Measurements from ENCODE around the gene TMEM135.
"Not testable (repeated sequence)": the region's sequence is repeated elsewhere in the genome, so short reads cannot be mapped to it uniquely, and the experiment has no call there.

TMEM135 gene

GRCh38 chr11:87020764-87021365, 16.9 kb upstream of the TMEM135 start:
- DNase-seq: no peak

DNA sequence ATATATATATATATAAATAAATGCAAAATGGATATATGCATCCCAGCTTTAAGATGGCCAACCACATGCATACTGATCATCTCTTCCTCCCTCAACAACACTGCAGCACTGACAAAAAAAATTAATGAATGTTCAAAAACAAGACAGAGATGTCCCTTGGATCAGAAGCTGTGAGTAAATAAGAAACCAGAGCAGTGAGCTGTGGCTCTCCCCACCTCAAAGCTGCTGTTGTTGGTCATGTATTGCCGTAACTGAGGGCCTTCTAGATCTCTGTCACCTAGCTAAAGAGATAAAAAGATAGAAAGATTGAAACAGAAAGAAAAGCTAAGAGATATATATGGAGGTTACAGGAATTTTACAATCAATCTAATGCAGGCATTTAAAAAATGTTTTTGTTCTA, 15.5 kb upstream of the TMEM135 start:
- no peak for DNase-seq

- no peak for DNase-seq
Observed at GRCh38 chr11:87022738-87023137, 15.0 kb upstream of the TMEM135 start.

DNA sequence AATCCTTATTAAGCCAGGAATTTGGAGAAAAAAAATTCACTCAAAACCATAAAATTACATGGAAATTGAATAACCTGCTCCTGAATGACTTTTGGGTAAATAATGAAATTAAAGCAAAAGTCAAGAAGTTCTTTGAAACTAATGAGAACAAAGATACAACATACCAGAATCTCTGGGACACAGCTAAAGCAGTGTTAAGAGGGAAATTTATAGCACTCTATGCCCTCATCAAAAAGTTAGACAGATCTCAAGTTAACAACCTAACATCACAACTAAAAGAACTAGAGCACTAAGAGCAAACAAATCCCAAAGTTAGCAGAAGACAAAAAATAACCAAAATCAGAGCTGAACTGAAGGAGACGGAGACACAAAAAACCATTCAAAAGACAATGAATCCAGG, 11.3 kb upstream of the TMEM135 start:
- not testable (repeated sequence) for DNase-seq

- DNase-seq: peak; percentile 12
Observed at GRCh38 chr11:87030458-87031054, 7.2 kb upstream of the TMEM135 start.

DNA sequence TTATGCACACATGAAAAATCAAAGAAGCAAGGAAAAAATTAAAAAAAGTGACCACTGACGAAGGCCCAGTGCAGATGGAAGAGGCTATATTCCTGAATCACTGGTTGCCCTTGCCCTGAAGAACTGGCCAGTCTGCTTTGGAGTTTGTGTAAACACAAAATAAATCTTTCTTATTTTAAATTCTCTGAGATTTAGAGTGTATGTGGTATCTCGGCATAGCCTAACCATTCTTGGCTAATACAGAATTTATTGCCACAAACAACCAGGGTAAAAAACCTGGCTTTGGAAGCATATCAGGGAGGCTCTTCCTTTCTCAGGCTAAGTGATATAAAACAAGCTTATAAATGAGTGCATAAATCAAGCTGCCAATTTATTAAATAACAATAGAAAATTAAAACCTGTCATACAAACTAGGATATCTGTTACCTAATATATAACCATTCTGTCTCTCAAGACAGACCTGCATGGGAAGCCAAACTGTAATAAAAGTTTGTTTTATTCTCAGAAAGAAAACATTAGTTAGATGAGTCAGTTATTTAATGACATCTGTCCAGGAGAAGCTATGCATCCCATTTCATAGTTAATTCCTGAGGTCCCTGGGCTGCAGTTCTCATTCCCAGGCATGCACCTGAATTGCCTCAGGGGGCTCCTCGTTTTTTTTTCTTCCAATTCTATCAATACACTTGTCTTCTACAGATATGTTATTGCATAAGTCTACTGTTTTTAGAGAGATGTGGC, 6.1 kb upstream of the TMEM135 start:
- DNase-seq: no peak

- no peak for DNase-seq
Observed at GRCh38 chr11:87033561-87033960, 4.2 kb upstream of the TMEM135 start.

- DNase-seq: peak; percentile 12
Observed at GRCh38 chr11:87035976-87036583, 1.7 kb upstream of the TMEM135 start.

DNA sequence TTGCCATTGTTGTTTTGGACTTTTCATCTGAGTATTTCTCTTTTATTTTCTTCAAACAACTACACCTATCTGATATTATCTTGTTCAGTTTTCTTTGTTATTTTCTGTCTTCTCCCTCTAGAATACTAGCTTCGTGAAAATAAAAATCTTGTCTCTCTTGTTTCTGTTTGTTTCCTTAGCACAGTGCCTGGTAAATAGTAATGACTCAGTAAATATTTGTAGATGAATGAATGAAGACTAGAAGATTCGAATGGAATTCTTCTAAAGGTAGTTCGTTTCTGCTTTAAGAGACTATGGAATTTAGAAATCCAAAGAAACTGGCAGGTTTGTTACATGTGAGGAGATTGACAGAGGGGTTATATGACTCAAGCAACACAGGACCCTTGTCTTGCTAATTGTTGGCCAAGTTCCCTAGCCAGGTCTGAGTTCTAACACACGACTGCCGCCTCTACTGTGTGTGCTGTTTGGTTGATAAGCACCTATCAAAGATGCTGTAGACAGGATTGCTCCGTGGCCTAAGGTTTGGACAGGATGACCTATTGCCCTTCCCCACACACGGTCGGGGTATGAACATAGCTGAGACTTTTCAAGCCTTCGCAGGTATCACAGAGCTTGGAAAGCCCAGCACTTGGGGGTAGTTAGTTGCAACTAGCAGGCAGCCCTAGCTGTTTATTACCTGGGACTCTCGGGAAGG, 831 bp upstream of the TMEM135 start:
- peak; percentile 11 for DNase-seq

GRCh38 chr11:87038235-87038977, 672 bp downstream of the TMEM135 start:
- DNase-seq: peak; percentile 23

GRCh38 chr11:87039371-87039770, 1.6 kb downstream of the TMEM135 start:
- no peak for DNase-seq

GRCh38 chr11:87043894-87044293, 6.2 kb downstream of the TMEM135 start:
- no peak for DNase-seq

DNA sequence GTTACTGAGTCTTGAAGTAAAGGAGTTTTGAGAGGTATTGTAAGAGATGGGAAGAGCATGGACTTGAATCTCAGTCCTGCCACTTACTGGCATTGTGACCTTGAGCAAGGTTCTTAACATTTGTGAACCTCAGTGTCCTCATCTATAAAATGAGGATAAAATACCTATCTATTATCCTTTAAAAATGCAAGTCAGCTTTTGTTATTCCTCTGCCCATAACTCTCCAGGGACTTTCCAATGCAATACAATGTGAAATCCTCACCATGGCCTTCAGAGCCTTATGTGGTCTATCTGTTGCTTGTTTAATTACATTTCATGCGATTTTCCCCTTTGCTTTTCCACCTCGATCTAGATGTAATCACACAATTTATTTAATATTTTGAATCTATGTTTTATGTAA, 9.1 kb downstream of the TMEM135 start:
- DNase-seq: no peak

GRCh38 chr11:87056091-87056490, 18.4 kb downstream of the TMEM135 start:
- DNase-seq: no peak

DNA sequence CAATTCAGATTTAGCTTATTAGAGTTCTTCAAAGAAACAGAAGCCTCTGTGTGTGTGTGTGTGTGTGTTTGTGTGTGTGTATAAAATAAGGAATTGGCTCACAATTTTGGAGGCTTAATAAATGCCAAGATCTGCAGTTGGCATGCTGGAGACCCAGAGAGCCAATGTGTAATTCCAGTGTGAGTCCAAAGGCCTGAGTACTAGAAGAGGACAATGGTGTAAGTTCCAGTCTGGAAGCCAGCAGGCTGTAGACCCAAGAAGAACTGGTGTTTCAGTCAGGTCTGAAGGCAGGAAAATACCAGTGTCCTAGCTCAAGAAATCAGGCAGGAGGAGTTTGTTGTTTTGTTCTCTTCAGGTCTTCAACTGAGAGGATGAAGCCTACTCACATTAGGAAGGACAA, 20.0 kb downstream of the TMEM135 start:
- no peak for DNase-seq

DNA sequence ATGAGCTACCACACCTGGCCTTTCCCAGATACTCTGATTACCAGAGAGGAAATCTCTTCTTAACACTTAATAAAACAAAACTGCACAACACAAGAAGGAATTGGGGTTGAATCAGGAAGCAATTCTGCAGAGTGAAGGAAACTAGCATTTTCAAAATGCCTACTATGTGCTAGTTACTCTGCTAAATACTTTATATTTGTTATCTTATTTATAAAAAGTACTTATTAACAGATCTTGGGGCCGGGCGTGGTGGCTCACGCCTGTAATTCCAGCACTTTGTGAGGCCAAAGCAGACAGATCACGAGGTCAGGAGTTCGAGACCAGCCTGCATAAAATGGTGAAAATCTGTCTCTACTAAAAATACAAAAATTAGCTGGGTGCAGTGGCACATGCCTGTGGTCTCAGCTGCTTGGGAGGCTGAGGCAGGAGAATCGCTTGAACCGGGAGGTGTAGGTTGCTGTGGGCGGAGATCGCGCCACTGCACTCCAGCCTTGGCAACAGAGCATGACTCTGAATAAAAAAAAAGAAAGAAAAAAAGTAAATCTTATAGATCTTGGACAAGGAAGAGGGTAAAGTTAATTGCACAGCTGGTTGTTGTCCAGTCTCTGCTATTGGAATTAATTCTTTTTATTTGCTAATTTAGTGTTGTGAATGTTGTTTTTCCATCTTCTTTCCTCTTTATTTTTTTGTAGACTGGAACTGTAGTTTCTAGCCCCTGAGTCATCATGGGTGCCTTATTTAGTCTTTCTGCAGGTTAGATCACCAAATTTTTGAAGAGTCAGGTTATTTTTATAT, 22.1 kb downstream of the TMEM135 start:
- no peak for DNase-seq

DNA sequence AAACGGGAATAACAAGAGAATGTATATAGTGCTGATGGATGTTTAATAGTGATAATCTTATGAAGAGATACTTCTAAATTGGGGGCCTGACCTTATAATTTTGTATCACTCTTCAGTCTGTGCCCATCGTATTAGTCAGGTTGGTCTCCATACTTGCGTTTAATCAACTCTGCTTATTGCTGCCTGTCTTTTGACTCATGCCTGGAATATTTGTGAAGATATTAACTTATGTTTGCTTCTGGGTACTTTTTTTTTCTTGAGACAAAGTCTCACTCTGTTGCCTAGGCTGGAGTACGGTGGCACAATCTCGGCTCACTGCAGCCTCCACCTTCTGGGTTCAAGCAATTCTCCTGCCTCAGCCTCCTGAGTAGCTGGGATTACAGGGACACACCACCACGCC, 24.0 kb downstream of the TMEM135 start:
- no peak for DNase-seq

DNA sequence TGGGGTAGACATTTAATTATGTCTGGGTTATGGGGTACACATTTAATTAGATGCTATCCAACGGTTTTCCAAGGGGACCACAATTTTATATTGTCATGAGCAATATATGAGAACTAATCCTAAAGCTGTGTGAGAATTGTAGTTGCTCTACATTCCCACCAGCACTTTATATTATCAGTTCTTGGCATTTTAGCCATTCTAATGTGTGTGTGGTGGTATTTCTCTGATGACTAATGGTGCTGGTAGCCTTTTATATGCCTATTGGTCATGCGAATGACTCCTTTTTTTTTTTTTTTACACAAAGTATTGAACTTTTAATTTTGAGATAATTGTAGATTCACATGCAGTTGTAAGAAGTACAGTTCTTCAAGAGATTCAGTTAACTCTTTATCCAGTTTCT, 26.2 kb downstream of the TMEM135 start:
- no peak for DNase-seq

DNA sequence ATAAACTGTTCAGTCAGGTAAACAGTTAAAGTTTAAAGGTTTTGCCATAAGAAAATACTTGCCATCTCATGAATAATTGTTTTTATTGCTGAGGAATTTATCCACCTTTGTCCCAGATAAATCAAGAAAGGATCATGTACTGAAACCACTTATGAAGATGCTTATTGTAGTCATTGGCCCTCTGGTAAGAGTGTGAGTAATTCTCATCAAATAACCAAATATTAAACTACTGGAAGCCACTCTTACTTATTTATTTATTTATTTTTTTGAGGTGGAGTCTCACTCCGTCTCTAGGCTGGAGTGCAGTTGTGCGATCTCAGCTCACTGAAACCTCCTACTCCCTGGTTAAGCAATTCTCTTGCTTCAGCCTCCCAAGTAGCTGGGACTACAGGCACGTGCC, 35.1 kb downstream of the TMEM135 start:
- no peak for DNase-seq

DNA sequence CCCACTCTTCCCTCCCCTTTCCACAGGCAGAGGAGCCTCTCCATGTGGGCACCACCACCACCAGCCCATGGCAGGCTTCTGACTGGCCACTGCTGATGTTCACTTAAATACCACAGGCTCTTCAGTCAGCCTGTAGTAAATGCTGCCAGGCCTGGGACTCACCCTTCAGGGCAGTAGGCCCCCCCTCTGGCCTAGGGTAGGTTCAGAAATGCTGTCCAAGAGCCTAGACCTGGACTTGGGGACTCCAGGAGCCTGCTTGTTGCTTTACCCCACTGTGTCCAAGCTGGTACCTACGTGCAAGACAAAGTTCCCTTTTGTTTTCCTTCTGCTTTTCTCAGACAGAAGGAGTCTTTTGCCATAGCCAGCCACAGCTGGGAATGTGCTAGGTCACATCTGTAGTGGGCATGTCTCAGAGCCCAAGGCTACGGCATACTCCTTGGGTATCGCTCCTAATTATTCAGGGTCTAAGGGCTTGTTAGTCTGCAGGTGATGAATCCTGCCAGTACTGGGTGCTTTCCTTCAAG, 38.6 kb downstream of the TMEM135 start:
- DNase-seq: no peak

DNA sequence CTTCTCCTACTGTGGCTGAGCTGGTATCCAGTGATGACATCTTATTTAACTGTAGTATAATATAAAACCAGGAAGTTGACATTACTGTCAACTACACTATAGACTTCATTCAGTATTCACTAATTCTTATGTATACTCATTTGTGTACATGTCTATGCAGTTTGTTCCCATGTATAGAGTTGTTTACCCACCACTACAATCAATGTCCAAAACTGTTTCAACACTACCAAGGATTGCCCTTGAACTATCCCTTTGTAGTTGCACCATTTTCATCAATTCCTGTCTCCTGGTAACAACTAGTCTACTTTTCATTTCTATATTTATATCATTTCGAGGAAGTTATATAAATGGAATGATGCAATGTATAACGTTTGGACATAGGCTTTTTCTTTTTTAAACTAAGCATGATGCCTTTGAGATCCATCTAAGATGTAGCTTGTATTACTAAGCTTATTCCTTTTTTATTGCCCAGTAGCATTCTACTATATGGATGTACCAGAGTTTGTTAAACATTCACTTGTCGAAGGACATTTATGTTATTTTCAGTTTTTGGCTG, 39.2 kb downstream of the TMEM135 start:
- DNase-seq: no peak
